Measurements from ENCODE around the gene KCTD2.

Gene KCTD2

GRCh38 chr17:75061618-75062017 is 14.6 kb downstream of the KCTD2 start:
- Histone ChIP-seq H3K27me3 (no peaks in the 10 kb centered on the region), H3K36me3 (peaks cover 37% of the 10 kb centered on the region), H3K4me3 (ENCODE audit: low read depth, low read length) (no peak overlapping the region), H3K9me3 (no peaks in the 10 kb centered on the region), H3K4me1 (no peaks in the 10 kb centered on the region)
- DNase-seq: no peak
- no peak for TF ChIP-seq CTCF (IDR thresholded peaks at IDR 0.05; ENCODE audit: low read depth, low read length)

GRCh38 chr17:75063201-75063600 is 16.2 kb downstream of the KCTD2 start:
- peaks cover 33% of the 10 kb centered on the region for H3K36me3 ChIP-seq
- no peak for DNase-seq
- H3K9me3 ChIP-seq: no peaks in the 10 kb centered on the region
- no peaks in the 10 kb centered on the region for H3K27me3 ChIP-seq
- H3K4me3 ChIP-seq (ENCODE audit: low read depth, low read length): no peak overlapping the region
- TF ChIP-seq CTCF (IDR thresholded peaks at IDR 0.05; ENCODE audit: low read depth, low read length): no peak
- H3K4me1 ChIP-seq: no peaks in the 10 kb centered on the region

GRCh38 chr17:75063626-75064025 is 16.6 kb downstream of the KCTD2 start:
- H3K4me3 ChIP-seq (ENCODE audit: low read depth, low read length): no peak overlapping the region
- no peaks in the 10 kb centered on the region for H3K4me1 ChIP-seq
- DNase-seq: no peak
- no peaks in the 10 kb centered on the region for H3K9me3 ChIP-seq
- no peak for TF ChIP-seq CTCF (IDR thresholded peaks at IDR 0.05; ENCODE audit: low read depth, low read length)
- H3K36me3 ChIP-seq: peaks cover 33% of the 10 kb centered on the region
- H3K27me3 ChIP-seq: no peaks in the 10 kb centered on the region

- no peak for TF ChIP-seq CTCF (IDR thresholded peaks at IDR 0.05; ENCODE audit: low read depth, low read length)
- peaks cover 33% of the 10 kb centered on the region for H3K36me3 ChIP-seq
Measured at GRCh38 chr17:75064040-75064439, 17.0 kb downstream of the KCTD2 start.

GRCh38 chr17:75064460-75064859 is 17.4 kb downstream of the KCTD2 start:
- Histone ChIP-seq H3K27me3 (no peaks in the 10 kb centered on the region), H3K4me3 (ENCODE audit: low read depth, low read length) (no peak overlapping the region), H3K4me1 (no peaks in the 10 kb centered on the region), H3K36me3 (peaks cover 31% of the 10 kb centered on the region), H3K9me3 (no peaks in the 10 kb centered on the region)
- TF ChIP-seq CTCF (IDR thresholded peaks at IDR 0.05; ENCODE audit: low read depth, low read length): no peak
- no peak for DNase-seq

More at GRCh38 chr17:75064040-75064439, 17.0 kb downstream of the KCTD2 start:
- no peaks in the 10 kb centered on the region for H3K27me3 ChIP-seq
- no peak for DNase-seq
- no peaks in the 10 kb centered on the region for H3K9me3 ChIP-seq
- no peaks in the 10 kb centered on the region for H3K4me1 ChIP-seq
- no peak overlapping the region for H3K4me3 ChIP-seq (ENCODE audit: low read depth, low read length)

- no peak overlapping the region for H3K4me3 ChIP-seq (ENCODE audit: low read depth, low read length)
- no peaks in the 10 kb centered on the region for H3K9me3 ChIP-seq
- DNase-seq: no peak
- H3K27me3 ChIP-seq: no peaks in the 10 kb centered on the region
- no peak for TF ChIP-seq CTCF (IDR thresholded peaks at IDR 0.05; ENCODE audit: low read depth, low read length)
- no peaks in the 10 kb centered on the region for H3K4me1 ChIP-seq
- peaks cover 26% of the 10 kb centered on the region for H3K36me3 ChIP-seq
Measured at GRCh38 chr17:75064867-75065561, 18.0 kb downstream of the KCTD2 start.

Data from BE2C (cell line).